Hippocampal formation (tissue), 2 donors: ENCODE results near the gene SLIT3.
A peak's percentile ranks its signal among the peaks of the same experiment; 100 is the strongest.

Source experiments
- DNase-seq, 2 donors: peaks; one replicate each; lab custom pipeline; 2025; lab: John Stamatoyannopoulos, UW

The SLIT3 gene

DNA sequence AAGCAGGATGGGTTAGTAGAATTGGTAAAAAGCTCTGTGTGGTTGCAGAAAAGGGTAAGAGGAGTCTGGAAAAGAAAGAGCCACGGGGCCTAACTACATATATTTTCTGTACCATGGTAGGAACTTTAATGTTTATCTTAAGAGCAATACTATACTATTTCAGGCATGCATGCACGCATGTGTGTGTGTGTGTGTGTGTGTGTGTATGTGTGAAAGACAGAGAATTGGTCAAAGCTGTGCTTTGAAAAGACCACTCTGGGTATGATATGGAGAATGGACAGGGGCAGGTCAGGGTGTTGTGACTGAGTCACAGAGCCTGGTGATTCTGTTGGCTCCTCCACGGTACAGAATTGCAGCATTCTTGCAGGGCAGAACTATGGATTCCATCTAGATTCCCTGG lies 339.3 kb downstream of the SLIT3 start:
- no peak for DNase-seq

DNA sequence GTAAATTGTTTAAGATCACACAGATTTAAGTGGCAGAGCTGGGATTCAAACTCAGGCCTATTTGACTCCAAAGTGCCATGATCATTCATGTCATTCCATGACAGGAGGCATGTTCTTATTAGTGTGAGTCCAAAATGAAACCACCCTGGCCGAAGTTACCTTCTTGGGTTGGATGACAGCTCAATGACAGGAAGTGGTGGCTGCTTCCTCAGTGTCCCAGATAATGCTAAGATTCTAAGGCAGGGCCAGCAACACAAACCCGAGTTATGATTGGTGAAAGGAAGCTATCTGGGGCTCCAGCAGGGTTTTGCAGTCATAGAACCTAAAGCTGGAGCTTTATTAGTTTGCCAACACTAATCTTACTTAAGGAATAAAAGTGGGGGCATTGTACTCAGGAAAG lies 340.4 kb downstream of the SLIT3 start:
- DNase-seq, result no peak

DNA sequence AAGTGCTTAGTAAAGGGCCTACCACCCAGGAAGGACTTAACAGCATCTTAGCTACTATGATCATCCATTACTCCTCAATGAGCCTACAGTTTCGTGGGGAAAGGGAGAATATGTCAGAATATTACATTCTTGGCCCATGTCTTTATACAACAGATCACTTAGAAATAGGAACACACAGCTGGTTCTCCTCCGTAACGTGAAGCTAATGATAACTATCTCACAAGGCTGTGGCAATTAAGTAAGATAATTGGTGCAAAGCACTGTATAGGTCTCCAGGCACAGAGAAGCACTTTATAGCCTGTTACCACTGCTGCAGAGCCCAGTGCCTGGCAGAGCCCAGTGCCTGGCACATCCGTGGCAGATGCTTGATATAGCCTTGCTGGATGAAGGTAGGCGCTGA lies 347.6 kb downstream of the SLIT3 start:
- DNase-seq, result no peak

DNA sequence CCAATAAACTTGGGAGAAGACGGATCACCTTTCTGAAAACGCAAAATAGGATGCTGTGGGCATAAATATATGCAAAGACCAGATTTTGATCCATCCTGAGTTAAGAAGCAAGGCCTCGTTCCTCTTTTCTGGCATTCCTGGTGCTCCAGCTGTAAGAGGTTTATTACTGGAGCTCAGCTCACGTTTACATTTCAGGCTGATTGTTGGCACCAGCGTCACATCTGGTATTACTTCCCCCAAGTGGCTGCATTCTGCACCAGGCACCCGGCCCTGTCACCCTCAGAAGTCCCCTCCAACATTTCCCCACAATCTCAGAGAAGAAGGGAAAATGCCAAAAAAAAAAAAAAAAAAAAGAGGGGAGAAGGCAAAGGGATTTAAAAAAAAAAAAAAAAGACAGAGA lies 348.7 kb downstream of the SLIT3 start:
- DNase-seq, result no peak

DNA sequence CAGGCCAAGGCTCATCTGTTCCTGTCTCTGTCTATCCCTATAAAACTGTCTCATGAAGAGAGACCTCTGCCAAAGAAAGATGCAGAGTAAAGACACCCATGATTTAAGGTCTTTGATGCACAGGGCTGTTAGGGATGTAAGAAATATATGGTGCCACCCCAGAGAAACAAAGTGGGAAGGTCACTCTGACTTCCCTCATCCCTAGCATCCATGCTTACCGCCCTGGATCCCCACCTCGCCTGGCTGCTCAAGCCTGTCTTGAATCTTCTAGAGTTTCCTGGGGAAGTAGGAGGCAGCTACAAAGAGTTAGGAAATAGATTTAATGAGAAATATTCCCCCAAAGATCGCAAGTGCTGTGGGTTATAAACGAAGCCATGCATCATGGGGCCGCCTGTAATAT lies 349.2 kb downstream of the SLIT3 start:
- no peak for DNase-seq

DNA sequence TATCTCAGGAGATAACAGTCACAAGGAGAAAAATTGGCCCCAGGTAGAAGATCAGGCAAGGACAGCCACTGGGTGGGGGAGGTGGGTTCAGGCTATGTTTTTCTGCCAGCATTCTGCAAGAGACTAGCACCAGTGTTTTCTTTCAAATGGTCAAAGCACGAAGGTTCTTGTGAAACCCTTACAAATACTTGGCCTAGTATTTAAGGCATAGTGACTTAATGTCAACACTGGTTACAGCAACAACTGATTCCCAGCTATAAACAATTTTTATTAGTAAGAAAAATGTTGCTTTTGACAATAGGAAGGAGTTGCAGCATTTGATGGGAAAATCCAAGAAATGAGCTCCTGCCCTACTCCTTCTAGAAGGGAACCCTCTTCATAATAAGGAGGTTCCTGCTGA lies 349.6 kb downstream of the SLIT3 start:
- DNase-seq, result no peak

DNA sequence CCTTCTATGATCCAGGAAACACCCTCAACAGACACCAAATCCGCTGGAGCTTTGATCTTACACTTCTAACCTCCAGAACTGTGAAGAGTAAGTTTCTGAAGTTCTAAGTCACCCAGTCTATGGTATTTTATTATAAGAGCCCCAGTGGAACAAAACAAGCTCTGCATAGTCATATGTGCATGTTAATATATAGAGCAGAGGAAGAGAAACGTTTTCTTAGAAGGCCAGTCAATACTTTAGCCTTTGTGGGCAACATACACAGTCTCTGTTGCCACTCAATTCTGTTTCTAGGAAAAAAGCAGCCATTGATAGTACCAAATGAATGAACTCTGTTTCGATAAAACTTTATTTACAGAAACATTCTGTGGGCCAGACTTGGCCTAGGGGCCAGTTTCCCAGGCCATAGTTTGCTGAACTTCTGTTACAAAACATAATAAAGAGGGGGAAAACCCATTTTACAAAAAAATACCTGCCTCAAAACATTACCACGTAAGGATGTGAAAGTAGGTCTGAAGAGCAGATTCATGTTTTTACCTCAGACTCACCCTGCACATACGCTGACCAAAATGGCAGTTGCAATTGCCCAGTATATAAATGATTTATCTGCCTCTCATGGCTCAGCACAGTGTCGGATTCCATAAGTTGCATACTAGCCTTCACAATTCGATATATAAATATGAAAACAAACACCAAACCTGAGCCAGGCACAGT lies 350.5 kb downstream of the SLIT3 start:
- no peak for DNase-seq

DNA sequence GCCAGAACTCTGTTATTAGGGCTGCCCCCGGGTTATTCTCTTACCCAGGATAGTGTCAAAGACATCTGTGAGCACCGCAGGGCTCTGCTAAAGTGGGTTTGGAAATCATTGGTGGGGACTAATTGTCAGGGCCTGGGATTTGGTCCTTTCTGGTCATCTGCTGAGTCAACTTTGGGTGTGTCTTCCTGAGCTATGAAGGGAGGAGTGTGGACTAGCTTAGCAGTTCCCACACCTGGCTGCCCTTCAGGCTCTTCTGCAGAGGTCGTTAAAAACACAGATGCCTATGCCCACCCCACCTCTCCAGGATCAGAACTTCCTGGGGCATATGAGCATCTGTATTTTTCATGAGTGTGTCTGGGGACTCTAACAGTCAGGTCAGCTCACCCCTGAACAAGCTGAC lies 352.2 kb downstream of the SLIT3 start:
- no peak for DNase-seq

DNA sequence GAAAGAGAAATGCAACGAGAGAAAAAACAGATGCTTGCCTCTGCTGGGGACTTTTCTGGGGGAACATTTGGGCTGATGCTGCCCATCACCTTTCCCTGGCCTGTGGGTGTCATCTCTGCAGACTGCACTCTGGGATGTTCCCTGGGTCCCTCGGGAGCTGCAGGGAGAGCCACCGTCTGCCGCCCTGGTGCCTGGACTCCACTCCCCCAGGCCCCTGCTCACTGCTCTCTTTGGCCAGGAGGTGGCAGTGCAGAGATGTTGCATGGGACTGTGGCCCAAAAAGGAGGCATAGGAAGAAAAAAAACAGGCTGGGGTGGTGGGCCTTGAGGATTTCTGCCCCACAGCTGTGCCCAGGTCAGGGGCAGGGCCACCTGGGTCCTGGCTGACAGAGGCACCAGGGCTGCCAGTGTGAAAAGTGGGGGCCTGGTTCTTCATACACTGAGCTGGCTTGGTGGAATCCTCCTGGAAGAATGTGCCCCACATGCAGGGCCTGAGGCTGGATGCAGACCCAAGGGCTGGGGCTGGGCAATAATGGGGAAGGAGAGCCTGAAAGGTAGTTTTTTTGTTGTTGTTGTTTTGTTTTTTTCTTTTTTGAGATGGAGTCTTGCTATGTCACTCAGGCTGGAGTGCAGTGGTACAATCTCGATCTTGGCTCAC lies 353.6 kb downstream of the SLIT3 start:
- DNase-seq, result peak in 1 of 2 donors; percentile 6

DNA sequence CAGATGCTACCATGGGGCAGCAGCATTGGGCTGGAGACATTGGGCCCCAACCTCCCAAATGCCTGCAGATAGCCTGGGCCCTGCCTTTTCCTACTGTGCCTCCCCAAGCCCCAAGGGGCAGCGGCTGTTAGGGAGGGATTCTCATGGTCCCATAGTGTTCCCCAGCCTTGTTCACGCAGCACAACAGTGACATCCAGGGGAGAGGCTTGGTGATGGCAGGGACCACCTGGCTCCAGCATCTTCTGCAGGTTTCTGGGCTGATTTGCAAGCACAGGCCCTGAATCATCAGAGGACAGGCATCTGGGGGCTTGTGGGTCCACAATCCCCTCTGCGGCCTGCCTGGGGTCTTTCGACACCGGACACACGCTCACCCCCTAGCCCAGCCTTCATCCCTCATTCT lies 354.6 kb downstream of the SLIT3 start:
- DNase-seq, result no peak

DNA sequence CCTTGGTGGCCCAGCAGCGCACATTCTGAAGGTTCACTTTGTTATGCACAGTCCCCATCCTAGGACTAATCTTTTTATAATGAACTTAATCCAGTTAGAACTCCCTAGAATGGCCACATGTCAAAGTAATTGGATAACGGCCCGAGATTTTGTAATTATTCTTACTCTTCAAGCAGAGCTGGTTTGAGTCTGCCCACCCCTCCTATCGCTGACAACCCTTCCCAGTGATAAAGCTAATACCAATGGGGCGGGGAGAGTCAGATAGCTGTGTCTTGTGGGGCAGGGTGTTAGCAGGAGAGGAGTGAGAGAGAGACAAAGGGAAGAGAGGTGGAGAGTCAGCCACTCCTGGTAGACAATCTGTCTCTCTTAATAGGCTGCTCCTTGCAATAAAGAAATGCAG lies 356.9 kb downstream of the SLIT3 start:
- no peak for DNase-seq

DNA sequence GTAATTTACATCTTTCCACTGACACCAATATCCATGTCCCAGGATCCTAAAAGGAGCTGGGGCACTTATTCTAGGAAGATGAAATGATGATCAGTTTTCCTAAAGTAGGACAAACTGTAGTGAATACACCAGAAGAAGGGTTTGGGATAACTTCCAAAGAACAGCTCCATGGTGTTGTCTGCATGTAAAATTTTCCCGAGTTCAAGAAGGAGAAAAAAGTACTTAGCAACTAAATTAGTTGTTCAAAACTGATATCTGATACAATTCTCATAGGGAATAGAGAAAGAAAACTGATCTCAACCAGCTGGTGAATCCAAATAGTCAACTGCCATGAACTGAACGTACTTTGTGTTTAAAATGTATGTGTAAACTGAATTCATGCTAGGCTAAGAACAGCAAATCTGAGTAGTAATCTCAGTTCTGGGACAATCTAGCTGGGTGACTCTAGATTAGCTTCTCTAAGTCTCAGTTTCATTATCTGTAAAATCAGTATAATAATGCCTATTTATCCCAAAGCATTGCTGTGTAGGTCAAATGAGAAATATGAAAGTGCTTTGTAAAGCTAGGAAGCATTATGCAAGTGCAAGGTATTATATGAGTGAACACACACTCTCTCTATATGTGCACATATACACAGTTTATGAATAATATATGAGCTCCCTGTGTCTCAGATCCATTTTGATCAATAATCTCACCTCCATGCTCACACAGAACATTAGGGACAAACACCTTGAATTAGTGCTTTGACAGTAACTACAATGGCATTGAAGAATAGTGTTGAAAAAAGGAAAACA lies 357.7 kb downstream of the SLIT3 start:
- no peak for DNase-seq

DNA sequence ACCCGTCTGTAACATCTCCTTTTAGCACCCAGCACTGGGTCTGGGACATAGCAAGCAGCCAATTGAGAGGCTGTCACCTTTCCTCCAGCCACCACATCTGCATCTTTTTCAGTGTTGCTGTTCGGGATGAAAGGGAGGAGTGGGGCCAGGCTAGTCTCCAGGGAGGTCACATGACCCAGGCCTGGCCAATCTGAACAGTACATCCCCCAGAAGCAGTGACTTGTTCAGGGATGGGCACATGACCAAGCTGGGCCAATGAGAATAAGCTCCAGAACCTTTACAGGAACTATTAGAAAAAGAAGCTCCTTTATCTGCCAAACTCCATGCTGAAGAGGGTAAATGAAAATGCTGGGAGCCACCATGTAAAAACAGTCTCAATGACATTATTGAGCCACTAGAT lies 359.0 kb downstream of the SLIT3 start:
- DNase-seq, result no peak

DNA sequence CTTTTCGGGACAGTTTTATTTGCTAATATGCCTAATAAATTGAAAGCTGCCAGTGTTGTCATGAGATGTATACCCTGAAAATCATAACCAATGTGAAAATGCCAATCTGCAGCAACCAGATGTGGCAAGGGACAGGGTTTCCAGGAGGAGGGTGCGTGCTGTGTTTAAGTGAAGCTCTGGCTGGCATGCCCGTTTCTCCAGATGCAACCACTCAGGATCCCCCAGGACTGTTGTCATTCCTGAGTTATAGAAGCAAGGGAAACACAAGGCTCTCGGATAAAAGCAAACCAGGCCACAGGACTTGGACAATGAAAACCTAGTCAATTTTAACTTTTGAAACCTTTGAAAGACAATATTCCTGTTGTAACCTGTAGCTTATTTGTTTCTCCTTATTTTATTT lies 360.2 kb downstream of the SLIT3 start:
- no peak for DNase-seq

DNA sequence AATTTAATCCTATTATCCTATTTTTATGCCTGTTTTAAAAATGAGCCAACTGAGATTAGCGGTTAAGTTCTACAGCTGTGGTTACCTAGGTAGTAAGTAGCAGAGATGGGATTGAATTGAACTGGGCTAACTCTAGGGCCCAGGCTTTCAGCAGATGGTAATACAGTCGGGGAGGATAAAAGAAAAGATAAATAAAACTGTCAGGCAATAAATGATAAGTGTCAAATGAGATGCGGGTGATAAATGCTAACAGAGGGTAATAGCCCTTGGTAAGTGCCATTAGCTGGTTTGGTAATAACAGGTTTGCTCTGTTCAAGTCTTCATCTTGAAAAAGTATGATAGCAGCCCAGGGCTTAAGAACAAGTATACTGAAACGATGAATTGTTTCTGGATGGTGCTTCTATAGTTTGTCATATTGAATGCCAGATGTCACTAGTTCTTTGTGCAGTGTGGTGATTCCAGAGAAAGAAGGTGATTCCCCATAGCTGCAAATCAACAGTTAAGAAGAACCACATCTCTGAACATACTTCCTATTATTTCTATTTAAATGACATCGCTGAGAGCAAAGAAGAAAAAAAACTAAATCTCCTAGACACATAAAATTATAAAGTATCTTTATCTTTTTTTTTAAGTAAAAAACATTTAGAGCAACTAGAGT lies 360.9 kb downstream of the SLIT3 start:
- DNase-seq, result no peak

DNA sequence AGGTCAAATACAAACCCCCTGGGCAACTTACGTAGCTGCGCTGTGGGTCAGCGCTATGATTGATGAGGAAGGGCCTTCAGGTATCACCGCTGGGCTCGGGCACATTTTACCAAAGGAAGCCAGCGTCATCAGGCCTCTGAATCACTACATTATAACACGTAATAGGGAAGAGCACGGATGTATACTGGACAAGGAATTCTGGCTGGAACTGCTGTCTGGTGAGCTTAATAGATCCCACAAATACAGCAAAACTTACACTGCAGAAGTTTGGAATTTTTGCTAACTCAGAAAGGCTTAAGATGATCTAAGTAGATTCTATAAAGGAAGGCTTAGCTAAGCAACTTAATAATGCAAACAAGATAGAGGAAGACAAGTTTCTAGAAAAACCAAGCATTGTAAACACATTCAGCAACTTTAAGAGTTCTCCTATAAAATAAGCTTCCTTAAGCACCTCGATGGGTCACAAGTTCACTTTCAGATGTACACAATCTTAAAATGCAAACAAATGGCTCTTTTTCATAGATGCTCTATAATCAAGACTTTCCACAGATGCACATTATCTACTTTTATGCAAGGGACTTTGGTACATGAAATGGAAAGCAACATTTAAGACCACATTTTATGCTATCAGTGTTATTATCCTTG lies 361.7 kb downstream of the SLIT3 start:
- DNase-seq, result no peak

DNA sequence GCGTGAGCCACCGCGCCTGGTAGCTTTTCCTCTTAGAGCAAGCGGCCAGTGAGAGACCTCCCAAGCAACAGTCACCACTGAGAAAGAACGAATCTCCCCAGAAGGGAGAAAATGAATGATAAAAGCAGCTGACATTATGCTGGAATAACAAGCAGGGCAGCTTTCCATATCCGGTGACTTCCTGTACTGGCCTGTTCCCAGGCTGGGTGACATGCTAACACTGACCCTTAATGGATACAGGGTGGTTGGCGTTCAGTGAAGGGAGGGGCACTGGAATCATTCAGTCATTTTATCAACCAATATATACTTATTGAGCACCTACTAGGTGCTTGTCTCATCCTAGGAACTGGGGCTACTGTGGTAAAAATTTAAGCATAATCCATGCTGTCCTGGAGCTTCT lies 364.4 kb downstream of the SLIT3 start:
- no peak for DNase-seq

DNA sequence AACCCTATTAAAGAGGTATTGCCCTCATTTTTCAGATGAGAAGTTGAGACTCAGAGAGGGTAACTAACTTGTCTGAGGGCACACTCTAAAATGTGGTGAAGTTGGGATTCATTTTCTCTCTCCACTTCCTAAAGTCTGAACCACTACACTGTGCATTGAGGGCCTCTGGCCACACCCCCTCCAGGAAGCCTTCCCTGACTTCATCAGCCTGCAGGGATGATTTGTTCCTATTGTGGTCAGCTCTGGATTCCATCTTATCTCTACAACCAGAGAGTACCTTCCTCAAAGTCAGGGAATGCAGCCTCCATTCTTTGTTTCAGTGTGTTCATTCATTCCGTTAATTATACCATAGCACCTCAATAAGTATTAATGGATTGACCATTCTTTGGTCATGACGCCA lies 365.8 kb downstream of the SLIT3 start:
- DNase-seq, result no peak

DNA sequence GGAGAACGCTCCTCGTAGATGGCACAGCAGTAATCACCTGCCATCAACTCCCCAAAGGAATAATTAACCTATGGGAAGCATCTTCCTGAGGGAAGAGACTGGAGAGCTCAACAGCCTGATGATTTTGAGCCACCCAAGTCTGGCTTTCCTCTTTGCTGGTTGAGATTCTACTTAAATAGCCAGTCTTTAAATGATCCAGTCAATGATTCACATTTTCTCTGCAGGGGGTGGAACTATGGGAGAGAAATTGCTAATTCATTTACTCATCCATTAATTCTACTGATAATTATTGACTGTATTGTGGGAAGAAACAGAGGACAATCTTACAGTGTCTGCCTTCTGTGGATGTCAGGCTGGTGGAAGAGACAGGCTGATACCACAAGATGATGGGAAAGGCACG lies 366.8 kb downstream of the SLIT3 start:
- DNase-seq, result no peak

DNA sequence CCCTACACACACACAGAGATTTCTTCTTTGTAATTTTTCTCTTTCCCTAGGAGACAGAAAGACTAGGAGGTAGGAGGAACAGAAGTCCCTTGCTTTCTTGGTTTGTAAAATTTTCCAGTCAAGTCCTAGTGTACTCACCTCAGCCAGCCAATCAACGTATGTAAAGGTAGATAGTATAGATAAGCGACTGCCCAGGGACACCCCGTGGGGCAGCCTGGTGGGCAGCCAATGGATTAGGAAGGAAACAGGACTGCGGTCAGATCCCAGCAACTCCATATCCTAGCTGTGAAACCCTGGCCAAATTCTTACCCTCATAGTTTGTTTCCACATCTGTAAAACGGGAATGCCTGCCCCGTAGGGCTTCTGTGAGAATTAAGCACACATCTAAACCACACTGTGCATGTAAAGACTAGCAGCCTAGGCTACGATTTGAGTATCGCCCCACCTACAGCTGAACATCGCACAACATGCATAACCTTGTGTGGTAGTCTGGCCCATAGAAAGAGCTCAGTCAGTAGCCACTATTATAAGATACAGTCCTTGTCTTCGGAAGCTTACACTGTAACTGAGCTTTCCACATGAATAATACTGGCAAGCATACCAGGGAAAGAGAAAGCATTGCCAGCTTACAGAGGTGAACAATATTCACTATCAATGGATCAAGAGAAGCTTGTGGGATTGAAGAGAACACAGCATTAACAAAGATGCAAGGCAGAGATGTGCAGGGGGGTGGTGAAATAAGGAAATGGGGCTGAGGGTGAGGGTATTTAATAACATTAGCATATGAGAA lies 368.3 kb downstream of the SLIT3 start:
- no peak for DNase-seq

DNA sequence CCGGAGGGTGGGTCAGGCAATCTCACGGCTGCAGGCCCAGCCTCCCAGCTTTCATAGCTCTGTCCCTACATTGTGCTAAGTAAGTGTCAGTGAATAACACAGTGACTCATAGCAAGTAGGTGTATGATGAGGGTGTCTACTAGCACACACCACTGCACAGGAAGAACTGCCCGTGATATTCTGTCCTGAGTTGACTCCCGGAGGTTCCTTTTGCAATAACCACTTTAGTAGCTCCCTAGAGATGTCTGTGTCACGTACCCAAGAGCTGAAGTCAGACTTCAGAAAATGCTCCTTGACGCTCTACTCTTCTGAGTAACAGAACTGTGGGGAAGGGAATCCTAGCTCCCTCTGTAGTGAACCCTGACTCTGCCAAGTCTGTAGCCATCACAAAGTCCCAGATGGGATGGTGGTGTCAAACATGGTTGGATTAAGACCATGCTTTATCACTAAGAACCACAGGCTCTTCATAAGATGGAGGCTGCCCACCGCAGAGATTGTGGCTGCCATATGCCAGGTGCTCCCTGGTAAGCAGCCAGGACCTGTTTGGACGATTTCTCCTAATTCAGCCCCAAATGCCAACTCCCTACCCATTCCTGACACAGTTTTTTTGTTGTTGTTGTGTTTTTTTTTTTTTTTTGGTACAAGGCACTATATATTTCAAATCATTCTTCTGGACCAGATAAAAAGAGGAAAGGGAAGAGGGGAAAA lies 369.1 kb downstream of the SLIT3 start:
- no peak for DNase-seq
